Choroid plexus epithelial cell (primary cell): ENCODE results near the gene FAM234A.

Experiments used
- DNase-seq: peaks from one replicate; pipeline ENCODE4 v3.0.0-alpha.2; 2010; ENCODE audit warnings: low read depth
- H3K4me3 ChIP-seq: 2 replicates; pipeline ENCODE4 v1.5.1; 2011; ENCODE audit warnings: low read depth, mild to moderate bottlenecking, control low read depth, low read length, moderate library complexity
- CTCF ChIP-seq: conservative IDR thresholded peaks from 2 replicates; pipeline ENCODE4 v1.5.1; 2011; ENCODE audit warnings: low read depth, mild to moderate bottlenecking, control low read depth, inconsistent platforms, low read length, moderate library complexity

Gene FAM234A

GRCh38 chr16:260326-260725, 25.7 kb downstream of the FAM234A start:
- no peak for DNase-seq
- no peak for TF ChIP-seq CTCF
- no peak overlapping the region for H3K4me3 ChIP-seq

- H3K4me3 ChIP-seq = no peak overlapping the region
- no peak for TF ChIP-seq CTCF
- no peak for DNase-seq
These were observed 26.5 kb downstream of the FAM234A start for GRCh38 chr16:261031-261691.

- no peak overlapping the region for H3K4me3 ChIP-seq
- TF ChIP-seq CTCF = no peak
- DNase-seq = no peak
These were observed 27.6 kb downstream of the FAM234A start for GRCh38 chr16:262121-262745.

- no peak for TF ChIP-seq CTCF
- H3K4me3 ChIP-seq = no peak overlapping the region
- DNase-seq = no peak
These were observed 28.7 kb downstream of the FAM234A start for GRCh38 chr16:263182-263774.

- H3K4me3 ChIP-seq = no peak overlapping the region
- DNase-seq = no peak
- no peak for TF ChIP-seq CTCF
These were observed 29.3 kb downstream of the FAM234A start for GRCh38 chr16:263944-264343.

- no peak for TF ChIP-seq CTCF
- H3K4me3 ChIP-seq = no peak overlapping the region
These were observed 29.9 kb downstream of the FAM234A start for GRCh38 chr16:264440-264951.

More at GRCh38 chr16:264440-264951, 29.9 kb downstream of the FAM234A start:
- no peak for DNase-seq
